GM12872 (cell line): ENCODE results near the gene CYSTM1.

Experiments used
- CTCF ChIP-seq: IDR thresholded peaks from 3 replicates; pipeline ENCODE4 v1.5.1; 2011; ENCODE audit warnings: low read depth, mild to moderate bottlenecking, low read length, moderate library complexity; ENCODE audit not compliant: insufficient read depth

CYSTM1 gene

GRCh38 chr5:140192715-140193430 lies 17.9 kb downstream of the CYSTM1 start:
- no peak for TF ChIP-seq CTCF

DNA sequence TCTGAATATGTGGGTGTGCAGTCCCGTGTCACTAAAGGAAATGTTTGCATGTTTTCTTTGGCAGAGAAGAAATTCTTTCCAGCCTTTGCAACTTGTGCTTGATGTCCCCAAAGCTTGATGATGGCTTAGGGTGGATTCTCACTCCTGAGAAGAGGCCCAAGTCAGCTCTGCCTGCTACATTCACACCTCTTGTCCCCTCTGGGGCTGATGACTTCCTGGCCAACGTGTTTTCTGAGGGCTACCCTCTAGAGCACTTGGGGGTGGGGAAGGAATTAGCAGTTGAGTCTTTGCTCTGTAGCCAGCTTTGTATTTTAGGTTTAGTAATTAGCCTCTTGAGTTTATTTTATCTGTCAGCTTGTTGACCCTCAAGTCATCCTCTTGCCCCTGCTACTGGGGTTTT lies 19.7 kb downstream of the CYSTM1 start:
- no peak for TF ChIP-seq CTCF

DNA sequence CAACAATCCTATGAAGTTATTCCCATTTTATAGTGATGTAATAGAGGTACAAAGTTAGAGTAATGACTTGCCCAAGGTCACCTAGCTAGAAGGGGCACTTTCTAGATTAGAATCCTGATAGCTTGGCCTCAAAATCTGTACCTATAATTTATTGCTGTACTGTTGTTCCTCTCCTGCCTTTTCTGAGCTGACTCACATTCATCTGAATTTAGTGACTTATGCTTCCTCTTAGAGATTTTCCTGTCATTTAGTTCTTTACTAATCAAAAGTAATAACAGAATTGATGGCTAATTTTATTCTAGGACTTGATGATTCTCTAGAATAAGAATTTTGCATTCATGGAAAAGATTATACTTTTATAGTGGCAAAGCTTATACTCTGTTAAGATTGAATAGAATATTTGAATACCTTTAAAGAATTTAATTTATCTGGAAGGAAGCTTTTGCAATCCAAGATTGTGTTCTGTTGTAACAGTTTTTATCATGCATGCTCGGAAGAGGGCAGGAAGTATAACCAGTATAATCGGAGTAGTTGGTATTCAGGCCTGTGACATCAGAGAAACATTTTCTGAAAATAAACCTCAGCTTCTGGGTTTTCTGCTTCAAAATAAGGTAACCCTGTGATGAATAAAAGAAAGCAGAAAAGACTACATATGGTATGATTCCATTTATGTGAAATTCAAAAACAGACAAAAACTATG lies 21.3 kb downstream of the CYSTM1 start:
- TF ChIP-seq CTCF: no peak

GRCh38 chr5:140197023-140197422 lies 22.0 kb downstream of the CYSTM1 start:
- no peak for TF ChIP-seq CTCF

DNA sequence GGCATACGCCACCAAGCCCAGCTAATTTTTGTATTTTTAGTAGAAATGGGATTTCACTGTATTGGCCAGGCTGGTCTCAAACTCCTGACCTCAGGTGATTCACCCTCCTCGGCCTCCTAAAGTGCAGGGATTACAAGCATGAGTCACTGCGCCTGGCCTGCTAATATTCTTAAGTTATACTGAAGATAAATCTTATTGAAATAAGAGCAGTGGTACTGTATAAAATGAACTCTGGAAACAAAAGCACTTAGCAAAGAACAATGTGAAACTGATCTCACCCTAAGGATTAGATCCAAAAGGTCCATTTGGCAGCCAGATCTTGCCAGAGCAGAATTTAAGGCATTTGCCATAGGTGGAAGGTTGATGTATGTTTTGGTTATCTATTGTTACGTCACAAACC lies 27.1 kb downstream of the CYSTM1 start:
- TF ChIP-seq CTCF: no peak

GRCh38 chr5:140202610-140203009 lies 27.6 kb downstream of the CYSTM1 start:
- no peak for TF ChIP-seq CTCF

GRCh38 chr5:140205216-140205615 lies 30.2 kb downstream of the CYSTM1 start:
- no peak for TF ChIP-seq CTCF
